Measurements from ENCODE around the gene TFAP2E.

TFAP2E gene

GRCh38 chr1:35559317-35559944, 13.7 kb upstream of the TFAP2E start:
- TF ChIP-seq ZNF70 (CRISPR knock-in tag; IDR thresholded peaks at IDR 0.05) (no peak), ISL1 (CRISPR knock-in tag; IDR thresholded peaks at IDR 0.05) (no peak), SNAI2 (CRISPR knock-in tag; IDR thresholded peaks at IDR 0.05) (no peak), CSRNP3 (CRISPR knock-in tag; IDR thresholded peaks at IDR 0.05) (no peak), ARNTL (CRISPR knock-in tag; IDR thresholded peaks at IDR 0.05; ENCODE audit: borderline replicate concordance, low read depth) (no peak), POU6F1 (CRISPR knock-in tag; IDR thresholded peaks at IDR 0.05; ENCODE audit: borderline replicate concordance, low read depth) (no peak), ZFP3 (CRISPR knock-in tag; IDR thresholded peaks at IDR 0.05) (no peak), TCF4 (CRISPR knock-in tag; IDR thresholded peaks at IDR 0.05; ENCODE audit: borderline replicate concordance) (no peak)
- no peak for ATAC-seq

- no peak for TF ChIP-seq GLIS3 (CRISPR knock-in tag; IDR thresholded peaks at IDR 0.05)
- TF ChIP-seq POU6F1 (CRISPR knock-in tag; IDR thresholded peaks at IDR 0.05; ENCODE audit: borderline replicate concordance, low read depth): no peak
- no peak for TF ChIP-seq TSHZ2 (CRISPR knock-in tag; IDR thresholded peaks at IDR 0.05)
- no peak for TF ChIP-seq TCF4 (CRISPR knock-in tag; IDR thresholded peaks at IDR 0.05; ENCODE audit: borderline replicate concordance)
- no peak for TF ChIP-seq CSDC2 (CRISPR knock-in tag; IDR thresholded peaks at IDR 0.05)
- ATAC-seq: no peak
Measured at GRCh38 chr1:35560256-35561225, 12.6 kb upstream of the TFAP2E start.

GRCh38 chr1:35561297-35561971, 11.7 kb upstream of the TFAP2E start:
- no peak for TF ChIP-seq CSDC2 (CRISPR knock-in tag; IDR thresholded peaks at IDR 0.05)
- TF ChIP-seq PATZ1 (CRISPR knock-in tag; IDR thresholded peaks at IDR 0.05; ENCODE audit: borderline replicate concordance): no peak
- TF ChIP-seq SNAI2 (CRISPR knock-in tag; IDR thresholded peaks at IDR 0.05): no peak
- no peak for TF ChIP-seq ISL1 (CRISPR knock-in tag; IDR thresholded peaks at IDR 0.05)
- no peak for TF ChIP-seq TSHZ2 (CRISPR knock-in tag; IDR thresholded peaks at IDR 0.05)
- ATAC-seq: no peak

Measured in SK-N-SH treated with all-trans-retinoic acid at 6 μM for 48 hours (cell line).